ENCODE results near the gene EPC1.

GRCh38 chr10:32377458-32378259 lies 30.7 kb upstream of the EPC1 start:
- TF ChIP-seq CTCF (IDR thresholded peaks at IDR 0.05 in 8 of 11, conservative IDR thresholded peaks at IDR 0.05 in 3 of 11) (peak in 3 of 11 experiments; percentile 25 to 36 (median 27)), POLR2A (IDR thresholded peaks at IDR 0.05) (no peak)
